NCI-H2196 treated with DMSO at 0.1 percent for 48 hours (cell line): ENCODE data around the gene OSR1.
"Not testable (repeated sequence)": the region's sequence is repeated elsewhere in the genome, so short reads cannot be mapped to it uniquely, and the experiment has no call there.

Experiments used
- DNase-seq: peaks from one replicate; lab custom pipeline; 2025; ENCODE audit not compliant: unreplicated experiment; lab: John Stamatoyannopoulos, UW

The OSR1 gene

DNA sequence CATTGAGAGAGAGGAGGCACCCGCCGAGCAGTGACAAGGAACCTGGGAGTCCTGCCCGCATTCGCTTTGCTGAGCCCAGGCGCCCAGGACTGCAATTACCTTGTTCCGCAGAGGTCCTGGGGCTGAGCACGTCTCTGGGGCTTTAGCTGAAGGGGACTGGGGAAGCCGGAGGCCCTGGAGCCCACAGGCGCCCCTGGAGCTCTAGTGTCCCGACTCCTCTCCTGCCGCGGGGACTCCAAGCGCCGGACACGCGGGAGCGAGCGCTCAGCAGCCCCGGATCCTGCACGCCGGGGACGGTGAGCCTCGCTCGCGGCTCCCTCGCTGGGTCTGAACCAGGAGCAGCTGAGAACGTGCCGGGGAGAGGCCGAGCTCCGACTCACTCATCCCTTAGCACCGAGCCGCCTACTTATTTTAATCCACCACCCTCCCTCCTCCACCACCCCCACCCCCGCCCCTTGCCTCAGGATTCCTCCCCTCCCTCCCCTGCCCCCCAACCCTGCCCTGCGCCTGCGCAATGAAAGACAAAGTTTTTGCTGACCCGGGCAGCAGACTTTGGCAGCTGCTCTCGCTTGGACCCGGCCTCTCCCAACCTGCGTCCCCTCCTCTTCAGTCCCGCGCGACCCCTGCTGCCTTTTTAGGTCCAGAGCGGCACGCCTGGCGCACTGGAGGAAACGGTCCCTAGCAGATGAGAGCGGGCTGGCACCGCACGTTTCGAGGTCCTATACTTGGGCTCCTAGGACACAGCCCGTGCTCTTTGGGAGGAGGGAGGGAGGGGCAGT, at the start of gene OSR1:
OSR1 (minus strand) TSS at position 382 of the 779 bp plus-strand sequence. CDS start 4,818 bp downstream, outside the sequence.
- DNase-seq: no peak

DNA sequence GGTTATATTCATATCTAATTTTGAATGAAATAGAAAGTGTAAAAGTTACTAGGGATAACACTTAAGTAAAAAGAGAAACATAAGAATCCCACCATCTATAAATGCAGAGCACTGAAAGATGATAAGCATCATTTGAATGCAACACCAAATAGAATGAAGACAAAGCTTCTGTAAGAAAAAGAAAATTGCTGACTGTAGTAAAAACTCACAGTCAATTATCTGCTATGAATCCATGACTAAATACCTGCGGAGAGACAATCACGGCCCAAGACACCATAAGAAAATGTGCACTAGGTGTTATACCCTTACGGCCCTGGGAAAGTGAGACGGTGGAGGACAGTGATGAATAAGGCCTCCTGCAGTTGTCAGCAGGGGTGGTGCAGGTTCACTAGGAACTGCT, 45.4 kb upstream of the OSR1 start:
- no peak for DNase-seq

DNA sequence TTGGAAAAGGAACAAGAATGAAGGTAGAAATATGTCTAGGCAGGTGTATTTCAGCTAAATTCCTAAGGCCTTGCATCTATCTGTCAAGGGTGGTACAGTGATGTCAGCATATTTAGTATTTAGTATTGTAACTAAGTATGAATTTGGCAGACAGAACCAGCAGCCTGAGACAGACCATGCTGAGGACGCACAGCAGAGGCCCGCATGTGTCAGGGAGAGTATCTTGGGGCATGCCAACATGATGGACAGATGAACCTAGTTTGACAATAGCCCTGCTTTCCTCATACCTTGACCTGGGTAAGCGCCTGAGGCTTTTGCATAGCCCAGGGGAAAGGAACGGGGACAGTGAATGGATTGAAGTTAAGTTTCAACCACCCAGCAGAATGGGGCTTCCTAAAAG, 33.8 kb upstream of the OSR1 start:
- no peak for DNase-seq

DNA sequence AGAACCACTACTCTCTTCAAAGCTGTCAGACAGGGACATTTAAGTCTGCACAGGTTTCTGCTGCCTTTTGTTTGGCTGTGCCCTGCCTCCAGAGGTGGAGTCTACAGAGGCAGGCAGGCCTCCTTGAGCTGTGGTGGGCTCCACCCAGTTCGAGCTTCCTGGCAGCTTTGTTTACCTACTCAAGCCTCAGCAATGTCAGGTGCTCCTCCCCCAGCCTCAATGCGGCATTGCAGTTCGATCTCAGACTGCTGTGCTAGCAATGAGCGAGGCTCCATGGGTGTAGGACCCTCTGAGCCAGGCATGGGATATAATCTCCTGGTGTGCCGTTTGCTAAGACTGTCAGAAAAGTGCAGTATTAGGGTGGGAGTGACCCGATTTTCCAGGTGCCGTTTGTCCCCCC, 31.0 kb upstream of the OSR1 start:
- not testable (repeated sequence) for DNase-seq

DNA sequence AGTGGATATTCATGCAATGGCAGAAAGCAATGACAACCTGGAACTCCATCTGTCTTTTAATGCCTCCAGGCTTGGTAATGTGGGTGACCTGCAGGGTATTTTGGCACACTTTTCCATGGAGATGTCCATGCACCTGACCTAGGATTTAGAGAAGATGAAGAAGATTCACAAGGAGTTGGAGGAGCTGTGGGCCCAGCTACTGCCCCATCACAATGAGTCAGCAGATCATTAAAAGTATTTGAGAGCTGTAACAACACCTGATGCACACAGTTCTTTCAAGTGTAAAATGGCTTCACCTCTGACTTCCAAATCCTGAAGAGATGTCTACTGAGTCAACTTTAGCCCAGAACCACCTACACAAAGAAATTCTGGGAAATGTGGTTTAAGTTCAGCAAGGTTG, 22.1 kb upstream of the OSR1 start:
- no peak for DNase-seq

DNA sequence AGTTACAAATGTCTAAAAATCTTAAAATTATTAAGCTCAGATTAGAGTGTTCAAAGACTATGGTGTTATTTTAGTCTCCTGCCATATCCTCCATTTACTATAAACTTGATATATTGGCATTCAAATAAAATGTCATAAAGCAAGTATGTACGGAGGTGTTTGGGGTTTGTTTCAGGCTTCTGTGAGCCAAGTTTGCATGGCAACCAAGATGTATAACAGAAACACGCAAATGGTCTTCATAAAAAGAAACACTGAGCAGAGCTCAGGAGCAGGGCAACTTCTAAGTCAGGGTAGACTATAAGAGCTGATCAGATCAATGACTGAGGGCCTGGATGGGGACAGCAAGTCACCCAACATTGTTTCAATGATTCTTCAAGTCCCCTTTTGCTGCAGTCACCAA, 20.5 kb upstream of the OSR1 start:
- no peak for DNase-seq

DNA sequence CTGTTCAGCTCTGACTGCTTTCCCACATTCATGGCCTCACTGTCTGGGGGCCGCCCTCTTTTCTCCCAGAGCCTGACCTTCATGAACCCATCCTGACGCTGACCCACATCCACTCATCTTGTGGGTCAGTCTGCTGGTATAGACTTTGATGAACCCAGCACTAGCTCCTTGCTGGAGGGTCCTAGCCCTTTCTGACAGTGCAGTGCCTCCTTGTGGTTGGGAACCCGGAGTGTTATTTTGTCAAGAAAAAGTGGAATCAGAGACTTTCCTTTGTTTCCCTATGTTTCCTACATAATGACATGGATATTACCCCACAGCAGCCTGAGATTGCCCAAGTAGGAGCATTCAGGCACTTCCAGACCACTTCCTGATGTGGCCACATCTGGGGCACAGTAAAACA, 19.3 kb upstream of the OSR1 start:
- DNase-seq: no peak

DNA sequence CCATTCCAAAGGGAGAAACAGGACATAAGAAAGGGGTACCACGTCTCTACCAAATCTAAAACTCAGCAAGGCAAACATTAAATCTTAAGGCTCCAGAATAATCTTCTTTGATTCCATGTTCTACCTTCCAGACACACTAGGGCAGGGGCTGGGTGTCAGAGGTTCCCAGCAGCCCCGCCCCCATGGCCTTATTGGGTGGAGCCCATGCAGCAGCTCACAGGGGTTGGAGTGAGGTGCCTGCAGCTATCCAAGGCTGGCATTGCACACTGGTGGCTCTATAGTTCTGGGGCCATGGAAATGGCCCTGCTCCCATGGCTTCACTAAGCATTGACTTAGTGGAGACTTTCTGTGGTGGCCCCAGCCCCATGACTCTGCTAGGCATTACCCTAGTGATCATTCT, 14.9 kb upstream of the OSR1 start:
- DNase-seq: no peak

DNA sequence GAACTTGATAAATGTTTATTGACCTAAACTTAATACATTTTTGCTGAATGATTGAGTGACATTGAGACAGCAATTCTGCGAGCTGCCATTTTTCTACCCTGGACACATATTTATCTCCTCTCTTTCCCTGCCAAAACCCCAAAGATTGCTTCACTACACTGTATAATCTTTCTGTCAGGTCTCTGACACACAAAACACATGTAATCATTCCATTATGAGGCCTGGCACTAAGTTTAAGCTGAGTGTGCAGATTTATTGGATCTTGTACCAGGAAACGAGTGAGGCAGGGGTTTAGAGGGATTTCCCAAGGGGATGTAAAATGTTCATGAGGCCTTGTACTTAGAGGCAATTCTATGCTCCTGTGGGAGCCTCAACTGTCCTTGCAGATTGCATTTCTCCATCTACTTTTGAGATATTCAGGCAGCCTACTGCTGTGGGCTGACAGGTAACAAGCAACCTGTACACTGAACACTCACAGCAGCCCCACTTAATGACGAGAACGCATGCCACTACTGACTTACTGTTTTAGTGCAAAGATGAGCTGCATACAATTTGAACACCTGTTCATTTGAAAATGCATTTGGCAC, 13.7 kb upstream of the OSR1 start:
- no peak for DNase-seq

DNA sequence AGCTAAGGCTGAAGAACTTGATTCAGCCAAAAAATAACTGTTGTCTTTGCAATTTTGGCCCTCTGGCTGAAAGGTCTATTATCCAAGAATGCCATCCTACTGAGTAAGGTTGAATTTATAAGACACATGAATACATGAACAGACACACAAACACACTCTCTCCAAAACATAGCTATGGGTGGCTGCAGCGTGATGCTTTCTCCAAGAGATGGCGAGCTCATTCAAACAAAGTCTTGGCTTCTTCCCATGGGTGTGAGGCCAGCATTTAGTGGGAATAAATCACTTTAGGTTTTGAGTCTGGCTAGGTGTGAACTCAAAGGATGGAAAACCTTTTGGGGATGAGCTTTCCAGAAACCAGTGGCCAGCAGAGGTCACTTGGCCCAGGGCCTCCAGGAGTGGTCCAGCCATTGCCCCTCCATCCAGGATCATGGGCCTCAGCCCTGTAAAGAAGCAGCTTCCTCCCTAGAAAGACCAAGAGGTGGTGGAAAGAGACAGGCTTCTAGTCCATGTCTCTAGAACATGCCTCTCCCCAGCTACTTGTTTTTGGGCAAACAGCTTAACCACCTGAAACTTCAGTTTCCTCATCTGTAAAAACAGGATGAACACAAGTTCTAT, 11.0 kb upstream of the OSR1 start:
- peak; percentile 36 for DNase-seq

DNA sequence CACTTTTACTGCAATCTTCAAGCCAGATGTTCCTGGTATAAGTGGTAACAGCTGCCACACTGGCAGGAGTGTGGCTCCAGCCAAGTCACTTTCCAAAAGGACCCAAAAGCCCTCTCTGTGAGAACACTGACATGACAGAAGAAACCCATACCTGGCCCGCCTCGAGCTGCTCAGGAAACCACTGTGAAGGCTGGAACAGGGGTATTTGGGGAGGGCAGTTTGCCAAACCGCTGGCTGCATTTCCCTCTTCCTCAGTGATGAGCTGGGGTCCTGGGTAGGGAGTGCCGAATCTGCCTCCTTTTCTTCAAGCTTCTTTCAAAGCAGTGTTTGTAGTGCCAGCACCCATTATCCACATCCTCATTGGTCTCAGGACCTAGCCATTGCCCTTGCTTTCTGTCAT, 10.3 kb upstream of the OSR1 start:
- no peak for DNase-seq

DNA sequence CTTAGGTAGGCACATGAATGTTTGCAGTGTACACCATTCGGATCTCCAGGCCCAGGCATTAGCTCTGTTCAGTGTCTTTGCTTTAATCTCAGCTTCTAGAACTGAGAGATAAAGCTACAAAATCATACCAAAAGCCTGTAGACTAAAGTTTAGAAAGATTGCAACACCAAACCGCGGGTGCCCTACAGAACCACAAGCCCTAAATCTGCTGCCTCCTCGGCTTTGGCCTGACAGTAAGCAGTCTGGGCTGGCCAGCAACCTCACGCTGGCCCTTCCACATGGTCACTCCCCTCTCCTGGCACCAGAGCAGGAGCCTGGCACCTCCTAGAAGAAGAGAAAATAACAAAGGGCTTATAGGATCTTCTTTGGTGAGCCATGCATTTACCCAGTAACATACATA, 8.9 kb upstream of the OSR1 start:
- no peak for DNase-seq

DNA sequence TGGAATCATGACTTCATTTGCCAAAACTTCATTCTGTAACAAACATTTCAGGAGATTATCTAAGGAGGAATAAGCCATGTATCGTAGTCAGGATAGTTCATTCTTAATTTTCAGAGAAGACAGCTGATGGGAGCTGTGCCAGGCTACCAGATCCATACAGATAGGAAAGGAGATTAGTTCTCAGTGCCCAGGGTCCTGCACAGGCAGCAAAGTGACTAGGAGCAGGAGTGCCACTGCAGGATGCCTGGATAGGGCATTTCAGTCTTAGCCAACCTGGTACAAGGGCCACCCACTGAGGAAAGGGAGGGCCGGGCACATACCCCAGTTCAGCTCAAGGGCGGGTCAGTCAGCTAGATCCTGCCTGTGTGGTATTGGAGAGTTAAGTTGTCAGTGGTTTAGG, 6.7 kb upstream of the OSR1 start:
- no peak for DNase-seq

DNA sequence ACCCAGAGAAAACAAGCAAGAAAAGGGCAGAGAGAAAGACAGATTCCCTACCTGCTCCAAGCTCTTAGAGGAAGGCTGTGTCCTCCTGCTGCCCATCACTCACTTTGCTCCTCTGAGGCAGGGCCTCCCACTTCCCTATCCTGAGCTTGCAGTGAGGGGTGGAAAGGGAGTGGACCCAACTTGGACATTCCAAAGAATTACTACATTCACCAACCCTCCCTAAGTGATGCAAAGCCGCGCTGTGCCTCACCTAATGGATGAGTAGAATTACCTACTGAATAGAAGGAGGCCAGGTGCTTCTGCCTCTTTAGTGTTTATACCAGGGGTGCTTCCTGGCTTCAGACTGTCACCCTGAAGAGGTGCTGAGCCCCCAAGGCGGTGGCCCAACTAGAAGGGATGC, 5.6 kb upstream of the OSR1 start:
- DNase-seq: no peak

DNA sequence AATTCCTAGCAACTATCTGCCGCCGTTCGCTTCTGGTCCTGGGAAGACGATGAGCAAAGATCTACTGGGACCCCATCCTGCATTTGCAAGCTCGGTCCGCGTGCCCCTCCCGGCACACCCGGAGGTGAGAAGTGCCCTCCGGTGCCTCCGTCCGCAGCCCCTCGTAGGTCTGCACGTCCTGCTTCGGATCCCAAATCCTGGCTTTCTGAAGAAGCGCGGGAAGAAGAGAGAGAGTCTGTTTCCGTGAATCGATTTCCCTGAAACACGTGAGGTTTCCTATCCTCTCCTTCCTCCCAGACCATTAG, 5.0 kb upstream of the OSR1 start:
- DNase-seq: no peak

DNA sequence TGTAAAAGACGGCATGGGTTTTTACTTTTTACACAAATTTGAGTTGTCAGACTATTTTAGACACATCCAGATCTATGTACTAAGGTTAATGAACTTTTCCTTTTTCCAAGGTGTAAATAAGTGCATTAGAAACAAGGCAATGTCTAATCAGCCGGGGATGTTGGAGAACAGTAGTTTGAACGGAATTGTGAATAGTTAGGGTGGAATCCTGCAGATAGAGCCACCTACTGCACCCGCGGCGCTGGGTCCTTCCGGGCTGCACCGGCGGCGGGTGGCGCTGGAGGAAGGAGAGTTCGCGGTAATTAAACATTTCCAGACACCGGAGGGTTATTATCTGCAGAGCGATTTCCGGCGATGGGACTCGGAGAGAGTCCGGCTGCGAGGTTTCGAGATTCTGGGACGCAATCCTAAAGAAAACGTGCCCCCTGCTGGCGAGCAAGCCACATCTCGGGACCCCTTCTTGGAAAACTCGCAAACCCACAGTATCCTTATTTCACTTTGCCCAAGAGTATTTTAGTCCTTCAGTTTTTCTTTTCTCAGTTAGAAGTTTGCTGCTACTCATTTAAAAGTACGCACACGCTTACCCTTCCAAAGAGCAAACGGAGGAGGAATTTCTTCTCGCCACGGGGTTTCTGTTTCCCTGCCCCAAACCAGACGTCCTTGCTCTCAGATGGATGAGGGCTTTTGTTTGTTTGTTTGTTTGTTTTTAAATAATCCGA, 4.5 kb upstream of the OSR1 start:
- DNase-seq: peak; percentile 80

DNA sequence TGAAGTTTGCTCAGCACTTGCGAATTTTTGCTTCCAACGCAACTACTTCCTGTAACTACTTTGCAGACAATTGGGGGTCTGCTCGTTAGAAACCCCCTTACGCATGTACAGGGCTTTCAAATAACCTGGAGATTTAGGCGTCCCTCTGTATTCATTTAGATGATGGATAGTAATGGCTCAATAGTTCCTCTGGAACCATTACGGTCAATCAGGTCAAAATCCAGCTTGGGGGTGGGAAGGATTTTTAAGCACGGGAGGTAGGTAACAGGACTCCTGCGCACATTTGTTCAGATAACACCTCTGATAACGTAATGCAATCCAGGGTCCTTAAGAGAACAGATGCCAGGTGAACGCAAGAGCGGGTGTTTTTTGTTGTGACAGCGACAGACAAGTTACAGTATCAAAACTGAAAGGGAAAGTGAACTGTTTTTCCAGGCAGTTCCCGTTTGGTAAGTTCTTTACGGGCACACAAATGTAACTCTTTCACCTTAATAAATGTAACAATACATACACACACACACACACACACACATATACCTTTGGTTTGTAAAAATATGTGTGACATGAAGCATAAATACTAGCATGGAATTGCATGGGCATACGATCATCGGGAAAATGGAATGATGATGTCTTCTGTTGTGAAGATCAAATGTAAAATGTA, 3.8 kb upstream of the OSR1 start:
- DNase-seq: peak; percentile 17

DNA sequence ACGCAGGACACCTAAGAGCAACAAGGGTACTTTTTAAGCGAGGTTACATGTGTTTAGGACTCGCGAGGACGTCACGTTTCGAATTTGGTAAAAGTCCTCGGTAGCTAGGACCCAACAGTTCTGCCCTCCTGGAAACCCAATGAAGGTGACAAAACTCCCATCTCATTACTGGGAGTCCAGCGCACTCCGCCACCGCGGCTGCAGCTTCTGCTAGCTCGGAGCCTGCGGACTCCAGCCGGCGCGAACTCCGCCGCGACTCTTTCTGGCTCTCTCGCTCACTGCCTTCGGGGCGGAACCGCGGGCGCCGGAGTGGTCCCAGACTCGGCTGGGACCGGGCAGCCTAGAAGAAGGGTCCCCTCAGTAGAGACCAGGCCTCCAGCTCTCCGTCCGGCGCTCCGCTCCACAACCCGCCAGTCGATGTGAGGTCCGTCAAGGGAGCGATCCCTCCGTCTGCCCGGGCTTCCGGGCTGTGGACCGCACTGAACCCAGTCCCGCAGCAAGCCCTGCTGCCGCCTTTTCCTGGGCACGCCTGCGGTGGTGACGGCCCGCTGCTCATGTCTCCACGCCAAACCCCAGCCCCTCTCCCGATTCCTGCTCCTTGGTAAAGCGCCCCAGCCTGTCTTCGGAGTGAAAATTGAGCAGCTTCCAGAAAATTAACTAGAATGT, 3.0 kb upstream of the OSR1 start:
- DNase-seq: no peak

DNA sequence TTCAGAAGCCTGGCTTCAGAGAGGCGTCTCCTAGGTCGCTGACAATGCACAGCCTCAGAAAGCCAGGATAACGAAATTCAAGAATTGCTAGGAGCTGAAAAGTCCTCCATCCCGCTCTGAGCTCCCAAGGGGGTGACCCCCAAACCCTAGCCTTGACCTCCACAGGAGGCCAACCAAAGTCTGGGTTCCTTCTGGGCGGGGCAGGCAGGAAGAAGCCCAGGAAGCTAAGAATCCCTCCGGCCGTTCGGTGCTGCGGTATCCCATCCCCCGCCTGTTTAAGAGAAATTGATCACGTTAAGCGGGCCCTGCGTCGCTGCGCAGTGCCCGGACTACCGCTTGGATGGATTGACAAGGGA, 2.5 kb upstream of the OSR1 start:
- DNase-seq: no peak

DNA sequence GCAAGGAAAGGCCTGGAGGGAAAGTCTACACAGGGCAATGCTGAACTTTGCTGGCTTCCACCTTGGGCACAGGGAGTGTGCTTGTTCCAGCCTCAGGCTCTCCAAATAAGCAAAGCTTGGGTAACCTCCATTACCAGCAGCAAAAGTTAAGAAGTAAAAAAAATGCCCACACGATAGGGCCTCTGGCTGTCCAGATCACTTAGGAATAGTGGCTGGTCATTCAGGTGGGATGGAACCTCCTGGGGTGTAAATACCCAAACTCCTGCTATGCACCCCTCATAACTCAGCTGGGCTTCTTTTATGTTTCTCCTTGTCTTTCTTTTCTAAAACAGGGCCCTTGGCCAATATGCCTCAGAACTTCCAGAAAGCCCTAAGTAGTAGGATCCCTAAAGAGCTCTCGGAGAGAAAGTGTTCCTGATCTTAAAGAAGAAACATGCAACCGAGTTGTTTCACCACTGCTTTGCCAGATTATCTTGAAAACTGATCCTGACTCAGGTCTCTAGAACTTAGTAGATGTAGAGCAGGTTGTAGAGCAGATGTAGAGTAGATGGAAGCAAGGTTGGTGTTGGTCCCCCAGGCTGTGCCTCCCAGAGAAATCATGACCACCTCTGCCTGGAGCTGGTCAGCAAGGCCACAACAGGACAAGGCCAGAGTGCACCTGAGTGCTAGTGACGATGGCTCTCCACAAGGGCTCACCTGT, 2.0 kb upstream of the OSR1 start:
- no peak for DNase-seq

DNA sequence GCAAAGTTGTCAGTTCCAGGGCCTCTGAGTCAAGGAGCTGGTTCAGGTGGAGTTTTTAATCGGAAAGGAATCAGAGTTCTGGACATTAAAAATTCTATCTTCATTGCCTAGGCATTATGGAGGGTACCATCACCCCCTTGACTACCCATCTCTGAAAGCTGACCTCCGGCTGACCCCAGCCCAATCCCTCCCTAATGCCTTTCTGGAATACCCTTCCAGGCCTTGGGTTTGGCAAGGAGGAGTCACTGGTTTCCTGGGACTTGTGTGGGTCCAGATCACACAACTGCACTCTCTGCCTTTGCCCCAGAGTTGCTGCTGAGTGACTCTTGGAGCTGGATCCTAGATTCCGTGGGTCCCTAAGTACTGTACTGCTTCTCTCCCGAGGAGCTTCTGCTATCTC, 1.0 kb upstream of the OSR1 start:
- DNase-seq: no peak
